ENCODE data around the gene BAZ2B.

DNA sequence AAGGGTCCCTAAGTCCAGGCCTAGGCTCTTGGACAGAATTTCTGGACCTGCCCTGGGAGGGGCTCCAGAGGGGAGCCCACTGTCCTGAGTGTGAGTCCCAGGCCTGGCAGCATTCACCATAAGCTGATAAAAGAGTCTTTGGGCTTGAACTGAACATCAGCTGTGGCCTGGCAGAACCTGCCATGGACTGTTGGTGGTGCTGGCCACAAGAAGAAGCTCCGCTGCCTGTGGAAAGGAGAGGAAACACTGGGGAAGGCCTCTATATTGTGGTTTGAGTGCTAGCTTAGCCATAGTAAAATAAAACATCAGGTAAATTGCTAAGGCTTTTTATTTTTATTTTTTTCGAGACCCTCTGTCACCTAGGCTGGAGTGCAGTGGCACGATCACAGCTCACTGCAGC, 20.9 kb upstream of the BAZ2B start:
- TF ChIP-seq, protein P1, sequence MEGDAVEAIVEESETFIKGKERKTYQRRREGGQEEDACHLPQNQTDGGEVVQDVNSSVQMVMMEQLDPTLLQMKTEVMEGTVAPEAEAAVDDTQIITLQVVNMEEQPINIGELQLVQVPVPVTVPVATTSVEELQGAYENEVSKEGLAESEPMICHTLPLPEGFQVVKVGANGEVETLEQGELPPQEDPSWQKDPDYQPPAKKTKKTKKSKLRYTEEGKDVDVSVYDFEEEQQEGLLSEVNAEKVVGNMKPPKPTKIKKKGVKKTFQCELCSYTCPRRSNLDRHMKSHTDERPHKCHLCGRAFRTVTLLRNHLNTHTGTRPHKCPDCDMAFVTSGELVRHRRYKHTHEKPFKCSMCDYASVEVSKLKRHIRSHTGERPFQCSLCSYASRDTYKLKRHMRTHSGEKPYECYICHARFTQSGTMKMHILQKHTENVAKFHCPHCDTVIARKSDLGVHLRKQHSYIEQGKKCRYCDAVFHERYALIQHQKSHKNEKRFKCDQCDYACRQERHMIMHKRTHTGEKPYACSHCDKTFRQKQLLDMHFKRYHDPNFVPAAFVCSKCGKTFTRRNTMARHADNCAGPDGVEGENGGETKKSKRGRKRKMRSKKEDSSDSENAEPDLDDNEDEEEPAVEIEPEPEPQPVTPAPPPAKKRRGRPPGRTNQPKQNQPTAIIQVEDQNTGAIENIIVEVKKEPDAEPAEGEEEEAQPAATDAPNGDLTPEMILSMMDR (IDR thresholded peaks at IDR 0.05): peak in 1 of 4 donors; percentile 28
- TF ChIP-seq POLR2A (IDR thresholded peaks at IDR 0.05): no peak

Data from right lobe of liver (tissue), 4 donors.